GM10847 (cell line): Measurements from ENCODE around the gene C2orf15.

Experiments used
- POLR2A ChIP-seq: IDR thresholded peaks from 2 replicates; pipeline ENCODE4 v1.6.1; 2011; ENCODE audit not compliant: insufficient read length; ENCODE audit errors: extremely low read depth

Gene C2orf15

GRCh38 chr2:99141110-99142108 lies at the start of gene C2orf15:
Gene C2orf15 (plus strand): TSS chr2:99141707. CDS start chr2:99150559, 8,852 bp downstream.
- TF ChIP-seq POLR2A = no peak

- no peak for TF ChIP-seq POLR2A
Measured at GRCh38 chr2:99096728-99097127, 44.8 kb upstream of the C2orf15 start.

- no peak for TF ChIP-seq POLR2A
Measured at GRCh38 chr2:99101697-99102096, 39.8 kb upstream of the C2orf15 start.

- TF ChIP-seq POLR2A = no peak
Measured at GRCh38 chr2:99104006-99104405, 37.5 kb upstream of the C2orf15 start.

- TF ChIP-seq POLR2A = no peak
Measured at GRCh38 chr2:99106913-99107312, 34.6 kb upstream of the C2orf15 start.

- no peak for TF ChIP-seq POLR2A
Measured at GRCh38 chr2:99111236-99111635, 30.3 kb upstream of the C2orf15 start.

- TF ChIP-seq POLR2A = no peak
Measured at GRCh38 chr2:99111945-99112344, 29.6 kb upstream of the C2orf15 start.

- TF ChIP-seq POLR2A = no peak
Measured at GRCh38 chr2:99112617-99113016, 28.9 kb upstream of the C2orf15 start.

GRCh38 chr2:99127981-99128380 lies 13.5 kb upstream of the C2orf15 start:
- no peak for TF ChIP-seq POLR2A

- no peak for TF ChIP-seq POLR2A
Measured at GRCh38 chr2:99139003-99139402, 2.5 kb upstream of the C2orf15 start.

- TF ChIP-seq POLR2A = no peak
Measured at GRCh38 chr2:99140056-99140859, 1.2 kb upstream of the C2orf15 start.

GRCh38 chr2:99140860-99141109 lies 722 bp upstream of the C2orf15 start:
- peak; percentile 91 for TF ChIP-seq POLR2A

GRCh38 chr2:99150706-99151105 lies 9.2 kb downstream of the C2orf15 start:
- no peak for TF ChIP-seq POLR2A

GRCh38 chr2:99152199-99152895 lies 10.8 kb downstream of the C2orf15 start:
- TF ChIP-seq POLR2A = no peak

- TF ChIP-seq POLR2A = no peak
Measured at GRCh38 chr2:99153921-99154604, 12.6 kb downstream of the C2orf15 start.
